AG04449 (cell line): ENCODE results near the gene THAP6.

Experiments used
- CTCF ChIA-PET: fragments of 350-600 bp; formaldehyde crosslinking; extraction: SDS; loops from one replicate; lab custom pipeline; 2021; ENCODE audit warnings: antibody characterized with exemption; lab: Yijun Ruan, JAX
- POLR2A ChIA-PET: fragments of 400-600, 350-600 bp; formaldehyde crosslinking; extraction: SDS; loops from one replicate; lab custom pipeline; 2020; ENCODE audit warnings: antibody characterized with exemption, inconsistent platforms; lab: Yijun Ruan, JAX
- DNase-seq: peaks from one replicate; pipeline ENCODE4 v3.0.0-alpha.2; 2010; ENCODE audit warnings: low read depth, low spot score
- H3K4me3 ChIP-seq: 2 replicates; pipeline ENCODE4 v1.5.1; 2011; ENCODE audit warnings: low read depth, mild to moderate bottlenecking, control low read depth, low read length
- CTCF ChIP-seq: IDR thresholded peaks from one replicate; pipeline ENCODE4 v1.5.1; 2011; ENCODE audit warnings: mild to moderate bottlenecking, moderate library complexity, low read length, control low read depth, inconsistent platforms; ENCODE audit not compliant: insufficient read depth; ENCODE audit errors: missing control alignments

The THAP6 gene

GRCh38 chr4:75514131-75514948 lies at the start of gene THAP6, which contains the start of gene RCHY1:
THAP6 (plus strand) TSS chr4:75514473; CDS start chr4:75515453, 980 bp downstream.
RCHY1 (minus strand) TSS chr4:75514403; CDS start chr4:75514286, 117 bp downstream.
- CTCF ChIA-PET: interaction anchor here (1.0 kb wide), 4 partner anchors 9 to 382 kb away, joined by 3 to 4 read pairs (median 3); no protein-coding TSS in a partner anchor
- peak; percentile 8 for TF ChIP-seq CTCF

DNA sequence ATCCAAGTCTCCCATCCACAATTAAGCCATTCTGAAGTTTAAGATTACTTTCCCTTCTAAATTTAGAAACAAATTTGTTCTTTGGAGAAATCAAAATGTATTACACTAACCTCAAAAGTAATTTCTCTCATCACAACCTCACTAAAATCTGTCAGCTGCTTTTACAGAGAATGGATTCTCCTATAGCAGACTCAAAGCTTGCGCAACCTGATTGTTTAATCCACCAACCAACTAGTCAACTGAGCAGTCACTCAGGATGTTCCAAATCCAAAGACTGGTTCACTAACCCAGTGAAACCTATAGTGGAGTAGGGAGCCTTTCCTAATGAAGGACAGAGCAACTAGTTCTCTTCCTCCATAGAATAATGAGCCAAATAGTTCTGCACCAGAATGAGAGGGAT lies 44.4 kb upstream of the THAP6 start:
- H3K4me3 ChIP-seq: no peak overlapping the region
- ChIA-PET POLR2A (no interaction called here), CTCF (interaction anchor here (1.6 kb wide), 1 partner anchor 538 kb away, joined by 3 read pairs; no protein-coding TSS in a partner anchor)
- DNase-seq: no peak
- no peak for TF ChIP-seq CTCF

More at GRCh38 chr4:75514131-75514948, at the start of gene THAP6, which contains the start of gene RCHY1:
- peak; percentile 58 for DNase-seq
- H3K4me3 ChIP-seq: peak within 1 kb of the TSS; percentile 97
- POLR2A ChIA-PET: interaction anchor here (1.0 to 1.4 kb wide), 4 partner anchors 28 to 210 kb away, joined by 3 to 7 read pairs (median 4); partner anchors contain the start of genes ODAPH and USO1

- ChIA-PET CTCF (interaction anchor here (1.6 kb wide), 1 partner anchor 538 kb away, joined by 3 read pairs; no protein-coding TSS in a partner anchor), POLR2A (no interaction called here)
- H3K4me3 ChIP-seq: no peak overlapping the region
- no peak for DNase-seq
- TF ChIP-seq CTCF: no peak
Observed at GRCh38 chr4:75470738-75471137, 43.5 kb upstream of the THAP6 start.

DNA sequence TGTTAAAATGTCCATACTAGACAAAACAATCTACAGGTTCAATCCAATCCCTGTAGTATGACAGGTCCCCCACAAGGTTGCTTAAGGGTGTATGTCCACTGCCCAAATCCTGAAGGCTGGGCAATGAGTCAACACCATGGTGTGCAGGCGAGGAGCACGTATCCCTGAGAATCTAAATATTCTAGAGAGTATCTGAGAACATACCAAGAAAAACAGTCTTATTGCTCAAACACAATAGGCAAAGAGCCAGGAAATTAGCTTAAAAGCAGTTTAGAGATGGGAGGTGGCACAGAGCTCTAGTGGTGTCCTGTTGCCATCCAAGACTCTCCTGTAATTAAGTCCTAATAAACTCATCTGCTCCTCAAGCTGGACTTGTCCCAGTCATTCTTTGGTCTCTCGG lies 37.1 kb upstream of the THAP6 start:
- ChIA-PET POLR2A (no interaction called here), CTCF (no interaction called here)
- no peak for DNase-seq
- H3K4me3 ChIP-seq: no peak overlapping the region
- TF ChIP-seq CTCF: no peak

GRCh38 chr4:75484190-75484589 lies 30.1 kb upstream of the THAP6 start:
- no peak for TF ChIP-seq CTCF
- H3K4me3 ChIP-seq: no peak overlapping the region
- DNase-seq: no peak
- CTCF ChIA-PET: interaction anchor here (1.8 kb wide), 1 partner anchor 610 kb away, joined by 5 read pairs; no protein-coding TSS in a partner anchor
- POLR2A ChIA-PET: no interaction called here

- no peak for DNase-seq
- no peak overlapping the region for H3K4me3 ChIP-seq
- ChIA-PET POLR2A (no interaction called here), CTCF (interaction anchor here (0.6 to 1.3 kb wide), 6 partner anchors 10 to 619 kb away, joined by 3 read pairs; no protein-coding TSS in a partner anchor)
- no peak for TF ChIP-seq CTCF
Observed at GRCh38 chr4:75490155-75490554, 24.1 kb upstream of the THAP6 start.
